T-helper 22 cell (primary cell): ENCODE measurements around the gene THAP3.

Experiments
- DNase-seq: peaks from one replicate; pipeline ENCODE4 v3.0.0-alpha.2; 2020; ENCODE audit warnings: low read depth

THAP3 gene, protein sequence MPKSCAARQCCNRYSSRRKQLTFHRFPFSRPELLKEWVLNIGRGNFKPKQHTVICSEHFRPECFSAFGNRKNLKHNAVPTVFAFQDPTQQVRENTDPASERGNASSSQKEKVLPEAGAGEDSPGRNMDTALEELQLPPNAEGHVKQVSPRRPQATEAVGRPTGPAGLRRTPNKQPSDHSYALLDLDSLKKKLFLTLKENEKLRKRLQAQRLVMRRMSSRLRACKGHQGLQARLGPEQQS

DNA sequence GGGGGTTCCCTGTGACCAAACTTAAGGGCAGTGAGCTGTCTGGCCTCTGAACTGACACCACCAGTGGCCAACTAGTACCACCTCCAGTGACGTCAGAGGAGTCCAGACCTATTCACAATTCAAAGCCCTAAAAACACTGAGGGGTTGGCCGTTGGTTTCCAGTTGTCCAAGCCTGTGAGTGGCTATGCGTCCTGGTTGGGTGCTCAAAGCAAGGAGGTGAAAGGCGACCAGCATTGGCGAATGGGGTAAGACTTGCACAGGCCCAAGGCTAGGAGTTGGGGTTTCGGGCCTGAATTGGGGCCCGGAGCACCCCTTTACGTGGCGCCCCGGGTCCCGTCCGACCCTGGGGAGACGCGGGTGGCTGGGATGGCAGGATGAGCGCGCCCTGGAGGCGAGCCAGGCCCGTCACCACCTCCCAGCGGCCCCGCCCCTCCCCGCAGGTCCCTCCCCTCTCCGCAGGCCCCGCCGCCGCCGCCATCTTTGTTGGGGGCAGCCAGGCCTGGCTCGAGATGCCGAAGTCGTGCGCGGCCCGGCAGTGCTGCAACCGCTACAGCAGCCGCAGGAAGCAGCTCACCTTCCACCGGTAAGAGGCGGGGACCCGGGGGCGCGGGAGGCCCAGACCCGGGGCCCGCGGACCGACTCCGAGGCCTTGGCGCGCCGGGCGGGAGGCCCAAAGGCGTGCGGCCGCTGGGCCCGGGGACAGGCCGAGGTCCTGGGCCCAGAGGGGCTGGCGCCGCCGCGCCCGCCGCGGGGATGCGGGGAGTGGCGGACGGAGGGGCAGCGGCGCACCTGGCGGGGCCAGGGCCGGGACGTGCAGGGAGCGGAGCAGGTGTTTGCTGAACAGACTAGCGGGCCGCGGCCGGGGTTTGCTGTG lies at the start of gene THAP3:
TSS of gene THAP3 (plus strand) at position 159 of the 874 bp plus-strand sequence. CDS start at position 510, 351 bp downstream.
- peak; percentile 87 for DNase-seq

DNA sequence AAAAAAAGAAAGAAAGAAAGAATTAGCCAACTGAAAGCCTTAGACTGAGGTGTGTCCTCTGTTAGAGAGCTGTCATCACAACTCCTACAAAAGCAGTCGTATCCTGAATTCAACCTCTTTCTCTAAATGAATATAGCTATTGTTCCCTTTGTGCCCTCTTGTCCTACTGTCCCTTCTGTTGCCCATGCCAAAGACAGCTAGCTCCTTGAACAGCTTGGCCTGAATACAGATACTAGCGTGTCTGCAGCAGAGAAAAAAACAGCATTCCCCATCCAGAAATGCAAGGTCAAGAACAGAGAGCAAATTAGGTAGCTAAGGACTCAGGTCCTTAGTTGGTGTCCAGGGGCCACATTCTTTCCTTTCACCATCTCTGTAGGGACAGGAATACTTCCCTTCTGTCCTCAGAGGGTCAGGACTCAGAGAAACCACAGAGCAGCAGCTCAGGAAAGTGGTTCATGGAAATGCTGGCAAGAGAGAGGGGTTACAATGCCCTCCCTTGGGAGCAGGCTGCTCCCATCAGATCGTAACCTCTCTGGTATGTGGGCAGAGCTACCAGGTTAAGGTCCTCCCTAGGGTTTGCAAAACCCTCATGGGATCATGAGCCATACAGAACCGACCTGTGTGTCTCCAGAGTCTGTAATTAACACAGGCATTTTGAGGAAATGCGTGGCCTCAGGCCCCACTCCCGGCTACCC lies 46.7 kb upstream of the THAP3 start:
- DNase-seq: no peak

DNA sequence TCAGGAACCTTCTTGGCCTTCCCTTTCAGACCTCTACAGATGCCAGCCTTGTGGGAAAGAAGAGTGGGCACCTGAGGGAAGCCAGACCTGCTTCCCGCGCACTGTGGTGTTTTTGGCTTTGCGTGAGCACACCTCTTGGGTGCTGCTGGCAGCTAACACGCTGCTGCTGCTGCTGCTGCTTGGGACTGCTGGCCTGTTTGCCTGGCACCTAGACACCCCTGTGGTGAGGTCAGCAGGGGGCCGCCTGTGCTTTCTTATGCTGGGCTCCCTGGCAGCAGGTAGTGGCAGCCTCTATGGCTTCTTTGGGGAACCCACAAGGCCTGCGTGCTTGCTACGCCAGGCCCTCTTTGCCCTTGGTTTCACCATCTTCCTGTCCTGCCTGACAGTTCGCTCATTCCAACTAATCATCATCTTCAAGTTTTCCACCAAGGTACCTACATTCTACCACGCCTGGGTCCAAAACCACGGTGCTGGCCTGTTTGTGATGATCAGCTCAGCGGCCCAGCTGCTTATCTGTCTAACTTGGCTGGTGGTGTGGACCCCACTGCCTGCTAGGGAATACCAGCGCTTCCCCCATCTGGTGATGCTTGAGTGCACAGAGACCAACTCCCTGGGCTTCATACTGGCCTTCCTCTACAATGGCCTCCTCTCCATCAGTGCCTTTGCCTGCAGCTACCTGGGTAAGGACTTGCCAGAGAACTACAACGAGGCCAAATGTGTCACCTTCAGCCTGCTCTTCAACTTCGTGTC lies 45.9 kb upstream of the THAP3 start:
- no peak for DNase-seq

DNA sequence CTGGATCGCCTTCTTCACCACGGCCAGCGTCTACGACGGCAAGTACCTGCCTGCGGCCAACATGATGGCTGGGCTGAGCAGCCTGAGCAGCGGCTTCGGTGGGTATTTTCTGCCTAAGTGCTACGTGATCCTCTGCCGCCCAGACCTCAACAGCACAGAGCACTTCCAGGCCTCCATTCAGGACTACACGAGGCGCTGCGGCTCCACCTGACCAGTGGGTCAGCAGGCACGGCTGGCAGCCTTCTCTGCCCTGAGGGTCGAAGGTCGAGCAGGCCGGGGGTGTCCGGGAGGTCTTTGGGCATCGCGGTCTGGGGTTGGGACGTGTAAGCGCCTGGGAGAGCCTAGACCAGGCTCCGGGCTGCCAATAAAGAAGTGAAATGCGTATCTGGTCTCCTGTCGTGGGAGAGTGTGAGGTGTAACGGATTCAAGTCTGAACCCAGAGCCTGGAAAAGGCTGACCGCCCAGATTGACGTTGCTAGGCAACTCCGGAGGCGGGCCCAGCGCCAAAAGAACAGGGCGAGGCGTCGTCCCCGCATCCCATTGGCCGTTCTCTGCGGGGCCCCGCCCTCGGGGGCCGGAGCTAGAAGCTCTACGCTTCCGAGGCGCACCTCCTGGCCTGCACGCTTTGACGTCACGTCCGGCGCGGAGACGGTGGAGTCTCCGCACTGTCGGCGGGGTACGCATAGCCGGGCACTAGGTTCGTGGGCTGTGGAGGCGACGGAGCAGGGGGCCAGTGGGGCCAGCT lies 45.1 kb upstream of the THAP3 start, which contains the start of gene ZBTB48:
TSS of gene ZBTB48 (plus strand) at position 621 of the 745 bp plus-strand sequence. CDS start 616 bp downstream, outside the sequence.
- DNase-seq: peak; percentile 95

DNA sequence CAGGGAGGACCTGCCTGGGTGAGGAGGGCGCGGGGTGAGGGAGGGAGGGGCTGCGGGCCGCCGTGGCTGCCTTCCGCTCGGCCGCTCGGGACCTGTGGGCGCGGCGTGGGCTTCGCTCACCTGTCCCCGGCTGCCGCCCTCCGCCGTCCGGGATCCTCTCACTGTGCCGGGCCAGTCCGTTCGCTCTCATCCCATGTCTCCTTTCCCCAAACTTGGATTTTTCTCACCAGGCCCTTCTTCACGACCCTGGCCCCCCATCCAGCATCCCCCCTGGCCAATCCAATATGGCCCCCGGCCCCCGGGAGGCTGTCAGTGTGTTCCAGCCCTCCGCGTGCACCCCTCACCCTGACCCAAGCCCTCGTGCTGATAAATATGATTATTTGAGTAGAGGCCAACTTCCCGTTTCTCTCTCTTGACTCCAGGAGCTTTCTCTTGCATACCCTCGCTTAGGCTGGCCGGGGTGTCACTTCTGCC lies 44.5 kb upstream of the THAP3 start:
- DNase-seq: no peak

DNA sequence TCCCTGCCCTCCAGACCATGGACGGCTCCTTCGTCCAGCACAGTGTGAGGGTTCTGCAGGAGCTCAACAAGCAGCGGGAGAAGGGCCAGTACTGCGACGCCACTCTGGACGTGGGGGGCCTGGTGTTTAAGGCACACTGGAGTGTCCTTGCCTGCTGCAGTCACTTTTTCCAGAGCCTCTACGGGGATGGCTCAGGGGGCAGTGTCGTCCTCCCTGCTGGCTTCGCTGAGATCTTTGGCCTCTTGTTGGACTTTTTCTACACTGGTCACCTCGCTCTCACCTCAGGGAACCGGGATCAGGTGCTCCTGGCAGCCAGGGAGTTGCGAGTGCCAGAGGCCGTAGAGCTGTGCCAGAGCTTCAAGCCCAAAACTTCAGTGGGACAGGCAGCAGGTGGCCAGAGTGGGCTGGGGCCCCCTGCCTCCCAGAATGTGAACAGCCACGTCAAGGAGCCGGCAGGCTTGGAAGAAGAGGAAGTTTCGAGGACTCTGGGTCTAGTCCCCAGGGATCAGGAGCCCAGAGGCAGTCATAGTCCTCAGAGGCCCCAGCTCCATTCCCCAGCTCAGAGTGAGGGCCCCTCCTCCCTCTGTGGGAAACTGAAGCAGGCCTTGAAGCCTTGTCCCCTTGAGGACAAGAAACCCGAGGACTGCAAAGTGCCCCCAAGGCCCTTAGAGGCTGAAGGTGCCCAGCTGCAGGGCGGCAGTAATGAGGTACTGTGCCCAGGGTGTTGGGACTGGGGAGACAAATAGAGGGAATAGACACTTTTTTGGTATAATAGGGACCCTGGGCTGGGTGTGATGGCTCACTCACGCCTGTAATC lies 43.9 kb upstream of the THAP3 start:
- DNase-seq: no peak

DNA sequence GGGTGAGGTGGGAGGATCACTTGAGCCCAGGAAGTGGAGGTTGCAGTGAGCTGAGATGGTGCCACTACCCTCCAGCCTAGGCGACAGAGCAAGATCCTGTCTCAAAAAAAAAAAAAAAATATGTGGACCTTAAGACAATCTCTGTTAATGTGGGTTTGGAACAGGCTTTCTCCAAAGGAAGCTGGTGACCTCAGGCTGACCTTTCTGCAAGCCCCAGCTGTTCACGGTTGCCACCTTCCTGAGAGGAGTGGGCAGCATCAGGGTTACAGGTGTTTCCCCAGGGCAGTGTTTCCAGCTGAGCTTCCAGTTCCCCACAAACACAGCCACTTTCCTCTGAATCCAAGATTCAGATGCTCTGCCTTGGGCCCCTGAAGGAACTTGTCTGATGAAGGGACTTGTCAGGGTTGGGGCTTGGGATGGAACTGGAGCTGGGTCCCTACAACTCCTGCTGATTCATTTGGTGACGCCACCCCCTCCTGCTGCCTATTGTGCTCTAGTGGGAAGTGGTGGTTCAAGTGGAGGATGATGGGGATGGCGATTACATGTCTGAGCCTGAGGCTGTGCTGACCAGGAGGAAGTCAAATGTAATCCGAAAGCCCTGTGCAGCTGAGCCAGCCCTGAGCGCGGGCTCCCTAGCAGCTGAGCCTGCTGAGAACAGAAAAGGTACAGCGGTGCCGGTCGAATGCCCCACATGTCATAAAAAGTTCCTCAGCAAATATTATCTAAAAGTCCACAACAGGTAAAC lies 42.9 kb upstream of the THAP3 start:
- no peak for DNase-seq

DNA sequence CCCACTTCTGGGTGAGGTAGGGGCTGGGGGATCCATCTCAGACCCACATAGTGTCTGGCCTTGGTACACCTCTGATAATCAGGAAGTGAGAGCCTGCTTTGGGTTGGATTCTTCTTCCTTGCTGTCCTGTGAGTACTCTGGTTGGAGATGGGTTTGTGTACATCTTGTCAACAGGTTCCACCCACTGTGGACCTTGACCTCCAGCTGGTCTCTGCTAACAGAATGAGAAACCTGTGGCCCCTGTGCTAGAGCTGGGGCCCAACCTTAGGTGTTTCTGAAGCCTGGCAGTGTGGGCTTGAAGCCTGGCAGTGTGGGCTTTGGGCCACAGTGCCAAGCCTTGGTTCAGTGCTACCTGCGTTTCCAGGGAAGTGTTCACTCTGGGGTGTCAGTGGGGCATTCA lies 42.3 kb upstream of the THAP3 start:
- DNase-seq: no peak

DNA sequence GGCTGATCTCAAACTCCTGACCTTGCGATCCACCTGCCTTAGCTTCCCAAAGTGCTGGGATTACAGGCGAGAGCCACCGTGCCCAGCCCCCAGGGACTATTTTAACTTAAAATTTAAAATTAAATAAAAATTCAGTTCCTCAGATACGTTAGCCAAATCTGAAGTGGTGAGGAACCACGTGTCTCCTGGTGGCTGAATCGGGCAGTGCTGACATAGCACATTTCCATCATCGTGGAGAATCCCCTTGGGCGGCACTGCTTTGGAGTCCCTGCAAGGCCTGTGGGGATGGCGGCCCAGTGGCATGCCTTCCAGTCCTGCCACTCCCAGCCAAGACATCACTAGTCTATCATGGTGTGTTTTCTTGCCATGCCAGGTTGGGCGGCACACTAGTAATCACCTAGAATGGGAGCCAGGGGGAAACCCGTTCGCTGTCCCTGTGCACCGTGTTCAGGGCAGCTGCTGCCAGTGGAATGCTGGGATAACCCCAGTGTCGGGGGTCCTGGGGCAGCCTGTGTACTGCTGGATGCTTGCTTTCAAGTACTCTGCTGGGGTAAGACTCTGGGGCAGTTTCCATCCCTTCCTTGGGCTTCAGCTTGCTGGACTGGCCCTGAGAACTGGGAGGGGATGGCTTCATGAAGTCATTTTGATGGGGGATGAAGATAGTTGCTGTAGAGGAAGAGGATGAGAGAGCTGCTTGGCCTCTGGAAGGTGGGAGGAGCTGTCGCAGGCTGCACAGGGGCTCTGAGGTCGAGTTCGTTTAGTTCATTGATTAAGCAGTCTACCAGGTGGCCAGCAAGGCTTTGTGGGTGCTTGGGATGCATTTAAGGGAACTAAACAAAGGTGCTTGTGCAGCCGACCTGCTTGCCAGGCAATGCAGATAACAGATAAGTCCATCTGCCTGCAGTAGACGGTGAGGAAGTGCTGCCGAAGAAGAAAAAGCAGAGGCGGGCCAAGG lies 40.3 kb upstream of the THAP3 start:
- DNase-seq: no peak

DNA sequence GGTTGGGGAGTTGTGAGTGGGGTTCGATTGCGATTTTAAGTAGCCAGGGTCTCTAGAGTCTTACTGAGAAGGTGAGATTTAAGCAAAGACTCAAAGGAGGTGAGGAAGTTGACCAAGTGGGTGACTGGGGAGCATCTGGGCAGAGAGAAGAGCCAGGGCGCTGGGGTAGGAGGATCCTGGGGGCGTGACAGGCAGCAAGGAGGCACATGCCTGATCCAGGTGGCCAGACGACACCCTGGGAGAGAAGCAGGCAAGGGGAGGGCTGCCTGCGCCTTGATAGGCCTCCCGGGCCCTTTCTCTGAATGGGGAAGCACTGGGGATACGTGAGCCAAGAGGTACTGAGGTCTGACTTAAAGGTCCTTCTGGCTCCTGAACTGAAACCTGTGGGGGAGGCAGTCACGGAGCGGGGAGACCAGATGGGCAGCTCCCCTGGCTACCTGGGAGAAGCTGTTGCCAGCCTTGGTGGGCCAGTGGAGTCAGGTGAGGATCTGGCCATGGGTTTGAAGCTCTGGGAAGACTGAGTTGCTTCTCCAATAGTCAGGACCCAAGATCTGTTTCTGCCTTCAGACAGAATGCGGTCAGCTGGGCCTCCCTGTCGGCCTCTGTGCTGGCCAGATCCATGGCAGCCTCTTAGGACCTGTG lies 39.5 kb upstream of the THAP3 start:
- no peak for DNase-seq

DNA sequence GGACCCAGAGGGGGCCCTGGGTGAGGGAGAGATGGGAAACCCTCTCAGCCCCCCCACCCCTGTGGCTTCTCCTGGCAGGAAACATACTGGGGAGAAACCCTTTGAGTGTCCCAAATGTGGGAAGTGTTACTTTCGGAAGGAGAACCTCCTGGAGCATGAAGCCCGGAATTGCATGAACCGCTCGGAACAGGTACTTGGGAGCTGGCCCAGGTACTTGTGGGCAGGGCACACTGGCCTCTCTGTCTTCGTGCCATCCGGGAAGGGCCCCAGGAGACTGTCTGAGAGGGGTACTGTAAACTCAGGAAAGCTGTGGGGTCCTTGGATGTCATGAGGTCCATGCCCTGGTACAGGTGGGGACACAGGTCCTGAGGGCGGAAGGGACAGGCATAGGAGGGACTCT lies 38.8 kb upstream of the THAP3 start:
- no peak for DNase-seq

DNA sequence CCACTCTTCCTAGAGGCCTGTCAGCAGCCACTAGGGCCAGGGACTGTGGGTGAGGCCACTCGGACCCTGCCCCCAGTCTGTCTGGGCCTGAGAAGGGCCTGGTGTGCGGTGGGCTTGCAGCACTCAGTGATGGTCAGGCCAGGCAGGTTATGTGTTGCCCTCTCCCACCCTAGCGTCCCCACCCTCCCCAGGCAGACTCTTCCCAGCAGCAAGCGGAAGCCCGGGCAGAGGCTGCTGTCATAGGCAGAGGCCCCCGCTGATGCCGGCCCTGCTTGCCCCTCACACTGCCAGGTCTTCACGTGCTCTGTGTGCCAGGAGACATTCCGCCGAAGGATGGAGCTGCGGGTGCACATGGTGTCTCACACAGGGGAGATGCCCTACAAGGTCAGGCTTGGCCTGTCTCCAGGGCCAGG lies 38.3 kb upstream of the THAP3 start:
- DNase-seq: no peak

DNA sequence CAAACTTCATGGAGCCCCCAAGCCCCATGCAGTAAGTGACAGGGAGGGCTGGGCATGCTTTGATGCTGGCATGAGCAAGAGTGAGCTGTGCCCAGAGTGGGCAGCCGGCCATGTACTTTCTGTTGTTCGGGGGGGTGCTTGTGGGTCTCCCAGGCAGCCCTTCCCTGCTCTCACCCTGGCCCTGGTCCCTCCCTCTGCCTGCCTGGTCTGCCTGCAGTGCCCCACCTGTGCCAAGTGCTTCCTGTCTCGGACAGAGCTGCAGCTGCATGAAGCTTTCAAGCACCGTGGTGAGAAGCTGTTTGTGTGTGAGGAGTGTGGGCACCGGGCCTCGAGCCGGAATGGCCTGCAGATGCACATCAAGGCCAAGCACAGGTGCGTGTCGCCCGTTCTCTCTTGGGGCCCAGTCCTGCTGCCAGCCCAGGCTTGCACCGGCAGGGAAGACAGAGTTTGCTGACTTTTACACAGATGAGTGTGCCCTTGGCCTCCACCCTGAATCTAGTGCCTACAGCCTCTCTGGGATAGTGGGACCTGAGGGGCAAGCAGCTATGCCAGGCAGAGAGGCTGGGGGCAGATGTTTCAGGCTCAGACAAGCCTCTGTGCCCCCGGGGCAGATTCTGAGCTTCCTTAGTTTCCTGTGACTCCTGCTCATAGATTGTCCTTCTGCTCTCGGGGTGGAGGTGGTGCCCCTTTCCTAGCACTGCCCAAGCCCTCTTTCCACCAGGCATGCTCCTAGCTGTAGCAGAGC lies 37.2 kb upstream of the THAP3 start:
- no peak for DNase-seq

DNA sequence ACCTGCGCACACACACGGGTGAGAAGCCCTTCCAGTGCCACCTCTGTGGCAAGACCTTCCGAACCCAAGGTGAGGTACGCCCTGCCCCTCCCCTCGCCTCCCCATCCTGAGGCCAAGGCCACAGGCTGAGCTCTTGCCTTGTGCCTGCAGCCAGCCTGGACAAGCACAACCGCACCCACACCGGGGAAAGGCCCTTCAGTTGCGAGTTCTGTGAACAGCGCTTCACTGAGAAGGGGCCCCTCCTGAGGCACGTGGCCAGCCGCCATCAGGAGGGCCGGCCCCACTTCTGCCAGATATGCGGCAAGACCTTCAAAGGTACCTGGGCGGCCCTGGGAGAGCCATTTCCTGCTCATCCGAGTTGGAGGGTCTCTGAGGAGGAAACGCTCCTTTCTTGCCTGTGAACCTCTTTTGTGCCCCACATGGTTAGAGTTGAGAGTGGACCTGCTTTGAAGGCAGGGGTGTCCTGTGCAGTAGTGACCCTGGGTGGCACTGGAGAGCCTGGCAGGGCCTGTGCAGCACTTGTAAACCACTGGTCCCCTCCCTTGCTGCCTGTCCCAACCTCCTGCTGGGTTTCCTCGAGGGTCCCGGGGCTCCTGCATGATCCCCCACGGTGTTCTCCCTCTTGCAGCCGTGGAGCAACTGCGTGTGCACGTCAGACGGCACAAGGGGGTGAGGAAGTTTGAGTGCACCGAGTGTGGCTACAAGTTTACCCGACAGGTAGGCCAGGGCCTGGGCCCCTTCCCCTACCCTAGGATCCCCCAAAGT lies 36.4 kb upstream of the THAP3 start:
- DNase-seq: no peak

DNA sequence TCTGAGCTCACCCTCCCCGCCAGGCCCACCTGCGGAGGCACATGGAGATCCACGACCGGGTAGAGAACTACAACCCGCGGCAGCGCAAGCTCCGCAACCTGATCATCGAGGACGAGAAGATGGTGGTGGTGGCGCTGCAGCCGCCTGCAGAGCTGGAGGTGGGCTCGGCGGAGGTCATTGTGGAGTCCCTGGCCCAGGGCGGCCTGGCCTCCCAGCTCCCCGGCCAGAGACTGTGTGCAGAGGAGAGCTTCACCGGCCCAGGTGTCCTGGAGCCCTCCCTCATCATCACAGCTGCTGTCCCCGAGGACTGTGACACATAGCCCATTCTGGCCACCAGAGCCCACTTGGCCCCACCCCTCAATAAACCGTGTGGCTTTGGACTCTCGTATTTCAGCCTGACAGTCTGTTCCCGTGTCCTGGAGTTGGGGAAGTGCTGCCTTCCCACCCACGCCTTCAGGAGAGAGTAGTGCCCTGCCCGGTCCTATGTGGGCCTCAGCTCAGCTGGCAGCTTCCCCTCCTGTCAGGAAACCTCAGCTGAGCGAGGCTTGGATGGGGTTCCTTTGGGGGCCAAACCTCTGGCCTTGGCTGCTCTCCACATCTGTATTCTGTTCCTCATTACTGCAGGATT lies 35.7 kb upstream of the THAP3 start:
- DNase-seq: no peak

DNA sequence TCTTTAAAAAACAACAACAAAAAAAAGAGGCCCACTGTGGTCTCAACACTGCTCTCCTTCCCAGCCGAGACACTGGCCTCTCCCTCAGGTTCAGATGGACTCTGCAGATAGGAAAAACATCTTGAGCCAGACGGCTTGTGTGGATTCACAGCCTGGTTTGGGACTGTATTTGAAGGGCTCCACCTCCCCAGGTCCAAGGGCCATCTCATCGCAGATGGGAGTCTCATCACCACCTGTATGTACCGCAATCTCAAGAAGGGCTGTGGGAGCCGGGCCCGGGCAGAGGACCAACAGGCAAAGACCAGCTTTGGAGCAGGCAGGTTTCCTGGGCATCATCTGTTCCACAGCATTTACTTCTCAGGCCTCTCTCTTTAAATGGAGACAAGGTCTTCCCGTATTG lies 34.6 kb upstream of the THAP3 start:
- no peak for DNase-seq
